NCI-H524 (cell line): ENCODE measurements around the gene CCSER2.
"Not testable (repeated sequence)": the region's sequence is repeated elsewhere in the genome, so short reads cannot be mapped to it uniquely, and the experiment has no call there.

Experiments used
- DNase-seq, 2 experiments: peaks; one replicate each; lab custom pipeline; 2025; lab: John Stamatoyannopoulos, UW

The CCSER2 gene

DNA sequence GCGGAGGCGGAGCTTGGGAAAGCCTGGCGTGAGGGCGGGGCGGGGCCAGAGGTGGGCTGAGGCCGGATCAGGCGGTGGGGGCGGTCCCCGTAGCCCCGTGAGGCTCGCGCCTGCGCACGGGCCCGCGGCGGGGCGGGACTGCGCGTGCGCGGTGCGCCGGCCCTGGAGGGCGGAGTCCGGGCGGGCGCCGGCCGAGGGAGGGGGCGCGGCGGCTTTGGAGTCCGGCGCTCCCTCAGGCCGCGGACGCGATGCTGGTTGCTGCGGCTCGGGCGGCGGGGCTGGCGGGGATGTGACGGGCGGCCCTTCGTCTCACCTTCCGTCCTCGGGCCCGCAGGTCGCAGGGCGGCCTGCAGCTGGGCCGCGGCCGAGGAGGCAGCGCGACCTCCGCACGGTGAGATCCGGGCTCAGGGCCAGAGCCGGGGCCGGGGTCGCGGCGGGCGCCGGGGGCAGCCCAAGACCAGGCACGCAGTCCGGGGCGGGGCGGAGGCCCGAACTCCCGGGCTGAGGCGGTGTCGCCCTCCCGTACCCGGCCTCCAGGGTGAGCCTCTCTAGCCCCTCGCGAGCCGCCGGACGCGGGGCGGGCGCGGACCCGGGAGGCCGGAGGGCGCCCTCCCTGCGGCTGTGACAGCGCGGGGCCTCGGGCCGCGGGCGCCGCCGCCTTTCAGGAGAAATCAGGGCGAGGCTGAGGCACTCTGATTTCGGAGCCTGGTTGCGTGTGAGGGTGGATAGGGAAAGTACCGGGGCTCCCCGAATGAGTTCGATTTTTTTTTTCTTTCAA, at the start of gene CCSER2:
CCSER2 (plus strand) TSS at position 172 of the 778 bp plus-strand sequence. CDS start 42,464 bp downstream, outside the sequence.
- DNase-seq: peak; percentile 36 to 65

DNA sequence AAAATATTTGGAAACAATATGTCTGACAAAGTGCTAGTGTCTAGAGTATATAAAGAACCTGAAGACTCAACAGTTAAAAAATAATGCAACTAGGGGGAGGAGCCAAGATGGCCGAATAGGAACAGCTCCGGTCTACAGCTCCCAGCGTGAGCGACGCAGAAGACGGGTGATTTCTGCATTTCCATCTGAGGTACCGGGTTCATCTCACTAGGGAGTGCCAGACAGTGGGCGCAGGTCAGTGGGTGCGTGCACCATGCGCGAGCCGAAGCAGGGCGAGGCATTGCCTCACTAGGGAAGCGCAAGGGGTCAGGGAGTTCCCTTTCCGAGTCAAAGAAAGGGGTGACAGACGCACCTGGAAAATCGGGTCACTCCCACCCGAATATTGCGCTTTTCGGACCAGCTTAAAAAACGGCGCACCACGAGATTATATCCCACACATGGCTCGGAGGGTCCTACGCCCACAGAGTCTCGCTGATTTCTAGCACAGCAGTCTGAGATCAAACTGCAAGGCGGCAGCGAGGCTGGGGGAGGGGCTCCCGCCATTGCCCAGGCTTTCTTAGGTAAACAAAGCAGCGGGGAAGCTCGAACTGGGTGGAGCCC, 48.4 kb upstream of the CCSER2 start:
- DNase-seq: not testable (repeated sequence)

GRCh38 chr10:84286695-84287094, 41.7 kb upstream of the CCSER2 start:
- DNase-seq: no peak

DNA sequence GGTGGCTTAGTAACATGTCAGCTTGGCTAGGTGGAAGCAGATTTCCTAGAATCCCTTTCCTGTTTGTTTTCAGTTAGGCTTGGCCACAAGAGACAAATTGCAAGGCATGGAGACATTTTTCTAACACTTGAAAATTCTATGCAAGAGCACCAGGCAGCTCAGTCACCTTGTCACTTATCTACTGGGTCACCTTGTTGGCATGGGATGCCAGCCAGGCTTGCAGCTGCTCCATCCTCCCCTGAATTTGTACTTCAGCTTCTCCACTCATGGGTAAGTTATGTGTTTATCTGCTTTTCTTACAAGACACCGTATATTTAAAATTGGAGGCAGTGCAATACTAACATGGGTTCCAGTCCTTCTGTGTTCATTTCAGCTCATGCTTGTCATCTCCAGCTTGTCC, 40.2 kb upstream of the CCSER2 start:
- no peak for DNase-seq

- DNase-seq: no peak
Observed at GRCh38 chr10:84289521-84290200, 38.7 kb upstream of the CCSER2 start.

- DNase-seq: no peak
Observed at GRCh38 chr10:84290235-84290634, 38.2 kb upstream of the CCSER2 start.

GRCh38 chr10:84291384-84291783, 37.0 kb upstream of the CCSER2 start:
- no peak for DNase-seq

DNA sequence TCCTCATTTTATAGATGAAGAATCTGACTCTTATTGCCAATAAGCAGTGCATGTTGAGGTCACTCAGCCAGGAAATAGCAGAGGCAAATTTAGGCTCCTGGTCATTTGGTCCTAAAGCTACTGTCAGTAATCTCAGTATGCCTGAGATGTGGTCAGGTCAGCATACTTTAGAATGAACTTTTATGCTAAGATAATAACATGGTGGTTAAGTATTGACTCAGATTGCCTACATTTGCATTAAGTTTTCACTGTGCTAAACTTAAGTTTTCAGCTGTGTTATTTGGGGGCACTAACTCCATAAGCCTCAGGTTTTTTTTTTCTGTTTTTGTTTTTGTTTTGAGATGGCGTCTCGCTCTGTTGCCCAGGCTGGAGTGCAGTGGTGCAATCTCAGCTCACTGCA, 35.9 kb upstream of the CCSER2 start:
- DNase-seq: no peak

- DNase-seq: no peak
Observed at GRCh38 chr10:84293171-84293570, 35.2 kb upstream of the CCSER2 start.

DNA sequence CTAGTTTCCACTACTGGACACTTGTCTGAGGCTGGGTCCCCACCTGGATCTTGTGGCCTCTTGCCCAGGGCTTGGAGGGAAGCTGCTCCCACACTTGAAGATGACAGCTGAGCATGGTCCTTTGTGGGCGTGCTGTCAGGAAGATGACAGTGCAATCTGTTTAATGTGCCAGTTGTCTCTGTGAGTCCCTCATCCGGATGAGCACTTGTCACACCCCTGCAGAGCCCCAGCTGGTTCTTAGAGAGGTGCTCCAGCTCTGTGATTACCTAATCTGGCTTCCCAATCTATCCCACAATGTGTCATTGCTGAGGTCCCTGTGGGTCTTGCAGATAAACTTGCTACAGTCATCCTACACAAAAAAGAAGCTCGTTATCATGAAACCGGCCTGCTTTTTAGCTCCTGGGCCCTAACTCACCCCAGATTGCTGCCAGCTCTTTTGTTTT, 34.8 kb upstream of the CCSER2 start:
- peak; percentile 25 to 74 for DNase-seq

- DNase-seq: no peak
Observed at GRCh38 chr10:84294766-84295447, 33.5 kb upstream of the CCSER2 start.

DNA sequence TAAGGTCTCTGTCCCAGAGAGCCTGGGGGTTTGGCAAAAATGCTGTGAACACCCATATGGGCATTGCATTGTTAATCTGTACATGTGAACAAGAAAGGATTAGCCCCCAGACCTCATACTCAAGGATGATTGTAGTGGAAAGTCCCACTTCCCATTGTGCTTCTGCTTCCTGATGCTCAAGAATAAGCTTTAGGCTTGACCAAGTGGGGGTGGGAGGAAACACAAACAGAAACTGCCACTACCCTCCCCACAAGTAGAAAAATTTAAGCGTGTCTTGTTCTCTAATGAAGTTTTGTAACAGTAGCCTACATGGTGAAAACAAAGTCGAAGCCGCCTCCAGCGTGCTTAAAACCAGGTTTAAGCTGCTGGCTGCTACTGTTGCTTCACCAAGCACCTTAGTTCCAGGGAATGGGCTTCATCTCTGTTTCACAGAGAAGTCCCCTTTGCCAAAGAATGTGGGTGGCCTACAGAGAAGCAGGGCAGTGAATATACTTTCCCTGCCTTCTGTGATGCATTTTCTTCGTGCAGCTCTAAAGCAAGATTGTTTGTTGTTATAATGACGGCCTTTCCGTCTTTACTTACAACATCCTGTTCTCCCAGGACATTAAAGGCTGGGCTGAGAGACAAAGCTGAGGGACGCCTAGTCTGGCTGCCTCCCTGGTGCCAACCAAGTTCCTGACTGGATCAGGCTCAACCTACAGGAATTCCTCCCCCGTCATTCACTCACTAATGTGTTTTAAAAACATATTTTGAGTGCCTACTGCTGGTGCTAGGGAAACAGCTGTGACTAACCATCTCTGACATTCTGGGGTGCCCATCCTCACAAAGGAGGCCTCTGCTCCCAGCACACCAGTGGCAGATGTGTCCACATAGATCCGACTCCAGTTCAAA, 32.1 kb upstream of the CCSER2 start:
- DNase-seq: no peak

GRCh38 chr10:84298057-84298456, 30.3 kb upstream of the CCSER2 start:
- DNase-seq: no peak

GRCh38 chr10:84302223-84302622, 26.2 kb upstream of the CCSER2 start:
- DNase-seq: no peak

- no peak for DNase-seq
Observed at GRCh38 chr10:84306751-84307384, 21.5 kb upstream of the CCSER2 start.

- DNase-seq: no peak
Observed at GRCh38 chr10:84308021-84308420, 20.4 kb upstream of the CCSER2 start.

GRCh38 chr10:84308481-84309304, 19.7 kb upstream of the CCSER2 start:
- DNase-seq: no peak

GRCh38 chr10:84310470-84310869, 17.9 kb upstream of the CCSER2 start:
- no peak for DNase-seq

DNA sequence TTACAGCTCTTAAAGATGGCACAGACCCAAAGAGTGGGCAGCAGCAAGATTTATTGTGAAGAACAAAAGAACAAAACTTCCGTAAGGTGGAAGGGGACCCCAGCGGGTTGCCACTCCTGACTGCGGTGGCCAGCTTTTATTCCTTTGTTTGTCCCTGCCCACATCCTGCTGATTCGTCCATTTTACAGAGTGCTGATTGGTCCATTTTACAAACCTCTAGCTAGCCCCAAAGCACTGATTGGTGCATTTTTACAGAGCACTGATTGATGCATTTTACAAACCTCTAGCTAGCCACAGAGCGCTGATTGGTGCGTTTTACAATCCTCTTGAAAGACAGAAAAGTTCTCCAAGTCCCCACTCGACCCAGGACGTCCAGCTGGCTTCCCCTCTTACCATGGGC, 16.8 kb upstream of the CCSER2 start:
- DNase-seq: no peak

- DNase-seq: no peak
Observed at GRCh38 chr10:84312816-84313215, 15.6 kb upstream of the CCSER2 start.
